Neural crest cell (in vitro differentiated cells): ENCODE results near the gene RAD23B. TPM values are rescaled to one million over a fixed set of nuclear protein-coding genes. Genes with fewer than 3 reads are reported as not detected.
A peak's percentile ranks its signal among the peaks of the same experiment; 100 is the strongest.

Source experiments
- DNase-seq: peaks from one replicate; pipeline ENCODE4 v3.0.0; 2021; ENCODE audit warnings: low read depth, mixed read lengths, low spot score
- H3K27ac Mint-ChIP-seq: one replicate; pipeline ENCODE4 v1.8.0; 2021; ENCODE audit warnings: mild to moderate bottlenecking, mixed read lengths; ENCODE audit not compliant: unreplicated experiment
- H3K27me3 Mint-ChIP-seq: 2 replicates; pipeline ENCODE4 v1.8.0; 2021; ENCODE audit warnings: low read depth, mild to moderate bottlenecking, mixed read lengths
- H3K36me3 Mint-ChIP-seq: 2 replicates; pipeline ENCODE4 v1.8.0; 2021; ENCODE audit warnings: low read depth, mild to moderate bottlenecking, mixed read lengths
- H3K4me1 Mint-ChIP-seq: 2 replicates; pipeline ENCODE4 v1.8.0; 2021; ENCODE audit warnings: mixed read lengths
- H3K4me3 Mint-ChIP-seq: one replicate; pipeline ENCODE4 v1.8.0; 2021; ENCODE audit warnings: mild to moderate bottlenecking, mixed read lengths
- H3K9me3 Mint-ChIP-seq: 2 replicates; pipeline ENCODE4 v1.8.0; 2021; ENCODE audit warnings: mixed read lengths
- total RNA-seq: library from RNA; stranded (reverse); gene quantifications from 2 replicates; pipeline ENCODE4 v1.2.1, GENCODE V29; 2021
- TF ChIP-seq, protein P1 (sequence below): fragments of 200-600 bp; sonication (generic); conservative IDR thresholded peaks from 2 replicates; pipeline ENCODE4 v1.5.0; 2021; ENCODE audit warnings: antibody characterized with exemption, mild to moderate bottlenecking

RAD23B gene
- total RNA-seq, 1 donor from 2014 or later = 141 TPM

- no peak for DNase-seq
- no peak overlapping the region for H3K4me3 Mint-ChIP-seq
- peak overlapping the region; percentile 7 for H3K27ac Mint-ChIP-seq
- peaks cover 7% of the 10 kb centered on the region for H3K9me3 Mint-ChIP-seq
- peaks cover 3% of the 10 kb centered on the region for H3K36me3 Mint-ChIP-seq
- no peaks in the 10 kb centered on the region for H3K4me1 Mint-ChIP-seq
- peaks cover 9% of the 10 kb centered on the region for H3K27me3 Mint-ChIP-seq
- TF ChIP-seq, protein P1, sequence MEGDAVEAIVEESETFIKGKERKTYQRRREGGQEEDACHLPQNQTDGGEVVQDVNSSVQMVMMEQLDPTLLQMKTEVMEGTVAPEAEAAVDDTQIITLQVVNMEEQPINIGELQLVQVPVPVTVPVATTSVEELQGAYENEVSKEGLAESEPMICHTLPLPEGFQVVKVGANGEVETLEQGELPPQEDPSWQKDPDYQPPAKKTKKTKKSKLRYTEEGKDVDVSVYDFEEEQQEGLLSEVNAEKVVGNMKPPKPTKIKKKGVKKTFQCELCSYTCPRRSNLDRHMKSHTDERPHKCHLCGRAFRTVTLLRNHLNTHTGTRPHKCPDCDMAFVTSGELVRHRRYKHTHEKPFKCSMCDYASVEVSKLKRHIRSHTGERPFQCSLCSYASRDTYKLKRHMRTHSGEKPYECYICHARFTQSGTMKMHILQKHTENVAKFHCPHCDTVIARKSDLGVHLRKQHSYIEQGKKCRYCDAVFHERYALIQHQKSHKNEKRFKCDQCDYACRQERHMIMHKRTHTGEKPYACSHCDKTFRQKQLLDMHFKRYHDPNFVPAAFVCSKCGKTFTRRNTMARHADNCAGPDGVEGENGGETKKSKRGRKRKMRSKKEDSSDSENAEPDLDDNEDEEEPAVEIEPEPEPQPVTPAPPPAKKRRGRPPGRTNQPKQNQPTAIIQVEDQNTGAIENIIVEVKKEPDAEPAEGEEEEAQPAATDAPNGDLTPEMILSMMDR = no peak
Measured at GRCh38 chr9:107270082-107270481, 13.0 kb upstream of the RAD23B start.

GRCh38 chr9:107270580-107270979 is 12.5 kb upstream of the RAD23B start:
- peaks cover 3% of the 10 kb centered on the region for H3K9me3 Mint-ChIP-seq
- no peaks in the 10 kb centered on the region for H3K36me3 Mint-ChIP-seq
- no peak for DNase-seq
- no peak overlapping the region for H3K4me3 Mint-ChIP-seq
- TF ChIP-seq, protein P1 = no peak
- H3K27me3 Mint-ChIP-seq = peaks cover 14% of the 10 kb centered on the region
- no peak overlapping the region for H3K27ac Mint-ChIP-seq
- H3K4me1 Mint-ChIP-seq = no peaks in the 10 kb centered on the region

DNA sequence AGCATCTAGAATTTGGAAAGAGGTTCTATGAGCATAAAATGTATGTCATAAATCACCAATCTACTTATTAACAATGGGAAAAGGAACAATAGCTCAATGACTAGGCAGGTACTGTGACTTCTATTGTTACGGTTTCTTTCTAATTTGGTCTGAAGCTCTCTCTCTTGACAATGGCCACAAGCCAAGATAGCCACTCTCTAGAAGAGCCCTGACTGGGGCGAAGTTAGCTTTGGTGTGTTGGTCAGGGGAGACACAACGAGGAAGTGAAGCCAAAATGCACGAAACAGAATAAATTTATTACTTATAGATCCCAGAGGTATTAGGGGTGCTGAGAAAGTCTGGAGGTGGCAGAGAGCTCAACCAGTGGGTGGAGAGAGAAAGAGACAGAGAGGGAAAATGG is 9.4 kb upstream of the RAD23B start:
- DNase-seq = no peak
- TF ChIP-seq, protein P1 = no peak
- Mint-ChIP-seq H3K27ac (no peak overlapping the region), H3K9me3 (no peaks in the 10 kb centered on the region), H3K36me3 (no peaks in the 10 kb centered on the region), H3K4me1 (no peaks in the 10 kb centered on the region), H3K4me3 (no peak overlapping the region), H3K27me3 (peaks cover 14% of the 10 kb centered on the region)

DNA sequence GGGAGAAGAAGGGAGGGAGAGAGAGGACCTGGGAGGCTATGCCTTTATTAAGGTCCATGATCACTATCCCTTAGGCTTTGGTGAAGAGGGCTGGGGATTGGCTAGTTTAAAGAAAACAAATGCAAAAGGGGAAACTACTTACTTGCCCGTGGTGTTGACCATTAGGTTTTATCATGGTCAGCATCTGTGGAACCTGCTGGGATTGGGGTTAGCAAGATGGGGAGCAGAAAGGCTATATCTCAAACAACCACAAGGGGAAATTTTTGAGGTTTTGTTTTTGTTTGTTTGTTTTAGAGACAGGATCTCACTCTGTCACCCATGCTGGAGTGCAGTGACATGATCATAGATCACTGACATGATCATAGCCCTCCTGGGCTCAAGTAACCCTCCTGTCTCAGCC is 9.0 kb upstream of the RAD23B start:
- Mint-ChIP-seq H3K36me3 (no peaks in the 10 kb centered on the region), H3K27me3 (peaks cover 14% of the 10 kb centered on the region), H3K4me1 (no peaks in the 10 kb centered on the region), H3K27ac (no peak overlapping the region), H3K4me3 (no peak overlapping the region), H3K9me3 (no peaks in the 10 kb centered on the region)
- TF ChIP-seq, protein P1 = peak; percentile 30
- DNase-seq = no peak

GRCh38 chr9:107274953-107275422 is 8.1 kb upstream of the RAD23B start:
- Mint-ChIP-seq H3K27ac (no peak overlapping the region), H3K4me3 (no peak overlapping the region), H3K27me3 (peaks cover 14% of the 10 kb centered on the region), H3K9me3 (no peaks in the 10 kb centered on the region), H3K4me1 (no peaks in the 10 kb centered on the region), H3K36me3 (no peaks in the 10 kb centered on the region)
- TF ChIP-seq, protein P1 = no peak
- DNase-seq = no peak

GRCh38 chr9:107275530-107275929 is 7.5 kb upstream of the RAD23B start:
- H3K9me3 Mint-ChIP-seq = no peaks in the 10 kb centered on the region
- H3K4me3 Mint-ChIP-seq = no peak overlapping the region
- H3K36me3 Mint-ChIP-seq = no peaks in the 10 kb centered on the region
- no peaks in the 10 kb centered on the region for H3K4me1 Mint-ChIP-seq
- no peak for DNase-seq
- H3K27me3 Mint-ChIP-seq = peaks cover 11% of the 10 kb centered on the region
- TF ChIP-seq, protein P1 = no peak
- no peak overlapping the region for H3K27ac Mint-ChIP-seq
